Vagina (tissue), 2 donors: ENCODE measurements around the gene CTNNA3. TPM values are rescaled to one million over a fixed set of nuclear protein-coding genes. Genes with fewer than 3 reads are reported as not detected.

Source experiments
- DNase-seq, 2 donors: peaks; one replicate each; pipeline ENCODE4 v3.0.0-alpha.2; 2017; ENCODE audit errors: extremely low spot score in 2 of 2
- H3K27ac ChIP-seq: fragments of 200-600 bp; sonication (generic); one replicate; pipeline ENCODE4 v1.5.1; 2019
- H3K27me3 ChIP-seq: fragments of 200-600 bp; sonication (generic); one replicate; pipeline ENCODE4 v1.5.1; 2019
- H3K36me3 ChIP-seq, 2 donors: fragments of 200-600 bp; sonication (generic); one replicate each; pipeline ENCODE4 v1.5.1; 2017 to 2019
- H3K4me1 ChIP-seq: fragments of 200-600 bp; sonication (generic); one replicate; pipeline ENCODE4 v1.5.1; 2019
- H3K4me3 ChIP-seq, 2 donors: fragments of 200-600 bp; sonication (generic); 1 replicate in 1 of 2; 2 replicates in 1 of 2; pipeline ENCODE4 v1.5.1; 2016 to 2019
- H3K9me3 ChIP-seq: fragments of 200-600 bp; sonication (generic); one replicate; pipeline ENCODE4 v1.5.1; 2019
- POLR2A ChIP-seq, 2 donors: fragments of 450-650 bp; IDR thresholded peaks; one replicate each; pipeline ENCODE4 v1.6.1; 2017; ENCODE audit warnings: antibody characterized with exemption in 2 of 2, mild to moderate bottlenecking in 2 of 2, moderate library complexity in 2 of 2
- POLR2AphosphoS5 ChIP-seq, 2 donors: sonication (generic); formaldehyde crosslinking; IDR thresholded peaks; one replicate each; pipeline ENCODE4 v1.9.0; 2017; ENCODE audit warnings: antibody characterized with exemption in 2 of 2, mild to moderate bottlenecking in 2 of 2, low read depth in 1 of 2; ENCODE audit not compliant: insufficient read depth in 1 of 2
- intact Hi-C: fragments of 100-400 bp; cut with DNase I; formaldehyde crosslinking; loops from one replicate; pipeline ENCODE4 v1.15.1; 2023
- total RNA-seq: library from RNA; depleted of rRNA; stranded (reverse); fragments of >200 nt; gene quantifications from one replicate; pipeline ENCODE4 v1.2.3, GENCODE V29; 2016
- TF ChIP-seq, protein P1 (sequence below), 3 experiments: fragments of 450-650 bp in 2 of 3; fragments of 200-600 bp in 1 of 3; sonication (generic) in 1 of 3; IDR thresholded peaks; one replicate each; pipeline ENCODE4 v1.5.1; 2017 to 2019; ENCODE audit warnings: antibody characterized with exemption in 3 of 3, mild to moderate bottlenecking in 2 of 3, moderate library complexity in 2 of 3

The CTNNA3 gene
- total RNA-seq, 1 donor from 2014 or later = 0.98 TPM

DNA sequence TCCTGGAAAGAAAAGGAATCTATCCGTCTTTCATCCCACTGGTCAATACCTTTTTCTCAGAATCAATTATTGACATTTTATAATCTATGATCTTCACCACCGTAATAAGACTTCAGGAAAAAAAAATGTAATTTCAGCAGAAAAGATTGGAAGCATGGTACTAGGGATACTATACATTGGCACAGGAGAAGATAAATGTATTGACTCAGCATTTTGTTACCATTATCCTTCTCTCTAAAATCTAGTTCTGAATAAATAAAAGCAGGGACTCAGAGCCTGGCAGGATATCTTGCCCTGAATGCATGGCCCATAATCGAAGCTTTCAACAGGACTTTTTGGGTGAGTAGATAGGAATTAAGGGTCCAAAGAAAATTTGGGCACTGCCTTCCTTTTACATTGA, 649.5 kb downstream of the CTNNA3 start:
- TF ChIP-seq, protein P1, sequence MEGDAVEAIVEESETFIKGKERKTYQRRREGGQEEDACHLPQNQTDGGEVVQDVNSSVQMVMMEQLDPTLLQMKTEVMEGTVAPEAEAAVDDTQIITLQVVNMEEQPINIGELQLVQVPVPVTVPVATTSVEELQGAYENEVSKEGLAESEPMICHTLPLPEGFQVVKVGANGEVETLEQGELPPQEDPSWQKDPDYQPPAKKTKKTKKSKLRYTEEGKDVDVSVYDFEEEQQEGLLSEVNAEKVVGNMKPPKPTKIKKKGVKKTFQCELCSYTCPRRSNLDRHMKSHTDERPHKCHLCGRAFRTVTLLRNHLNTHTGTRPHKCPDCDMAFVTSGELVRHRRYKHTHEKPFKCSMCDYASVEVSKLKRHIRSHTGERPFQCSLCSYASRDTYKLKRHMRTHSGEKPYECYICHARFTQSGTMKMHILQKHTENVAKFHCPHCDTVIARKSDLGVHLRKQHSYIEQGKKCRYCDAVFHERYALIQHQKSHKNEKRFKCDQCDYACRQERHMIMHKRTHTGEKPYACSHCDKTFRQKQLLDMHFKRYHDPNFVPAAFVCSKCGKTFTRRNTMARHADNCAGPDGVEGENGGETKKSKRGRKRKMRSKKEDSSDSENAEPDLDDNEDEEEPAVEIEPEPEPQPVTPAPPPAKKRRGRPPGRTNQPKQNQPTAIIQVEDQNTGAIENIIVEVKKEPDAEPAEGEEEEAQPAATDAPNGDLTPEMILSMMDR (IDR thresholded peaks at IDR 0.05) = no peak
- TF ChIP-seq POLR2A (IDR thresholded peaks at IDR 0.05) (no peak), POLR2AphosphoS5 (IDR thresholded peaks at IDR 0.05; ENCODE audit: insufficient read depth in 1 of 2, low read depth in 1 of 2) (no peak)
- H3K4me3 ChIP-seq = no peak overlapping the region

DNA sequence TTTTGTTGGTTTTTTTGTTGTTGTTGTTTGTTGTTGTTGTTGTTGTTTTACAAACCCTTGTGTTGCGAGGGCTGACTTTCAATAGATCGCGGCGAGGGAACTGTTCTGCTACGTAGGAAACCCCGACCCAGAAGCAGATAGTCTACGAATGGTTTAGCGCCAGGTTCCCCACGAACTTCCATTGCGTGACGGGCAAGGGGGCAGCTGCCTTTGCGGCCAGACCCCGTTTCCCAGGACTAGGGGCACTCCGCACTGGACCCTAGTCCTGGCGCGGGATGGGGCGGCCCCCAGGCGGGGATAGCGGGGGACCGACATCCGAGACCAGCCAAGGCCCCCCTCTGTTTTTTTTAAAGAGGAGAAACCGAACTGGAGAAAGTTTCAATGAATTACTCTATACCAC, 650.6 kb downstream of the CTNNA3 start:
- TF ChIP-seq POLR2AphosphoS5 (IDR thresholded peaks at IDR 0.05; ENCODE audit: insufficient read depth in 1 of 2, low read depth in 1 of 2) = no peak
- Histone ChIP-seq H3K27me3 (no peaks in the 10 kb centered on the region), H3K9me3 (no peaks in the 10 kb centered on the region), H3K4me3 (no peak overlapping the region), H3K4me1 (no peaks in the 10 kb centered on the region), H3K36me3 (no peaks in the 10 kb centered on the region), H3K27ac (no peak overlapping the region)
- intact Hi-C loops = no loop called here
- no peak for DNase-seq

More for the DNA sequence above, 649.5 kb downstream of the CTNNA3 start:
- H3K27me3 ChIP-seq = no peaks in the 10 kb centered on the region
- no peak overlapping the region for H3K27ac ChIP-seq
- H3K4me1 ChIP-seq = no peaks in the 10 kb centered on the region
- intact Hi-C loops = no loop called here
- DNase-seq = no peak
- H3K36me3 ChIP-seq = no peaks in the 10 kb centered on the region
- H3K9me3 ChIP-seq = no peaks in the 10 kb centered on the region

DNA sequence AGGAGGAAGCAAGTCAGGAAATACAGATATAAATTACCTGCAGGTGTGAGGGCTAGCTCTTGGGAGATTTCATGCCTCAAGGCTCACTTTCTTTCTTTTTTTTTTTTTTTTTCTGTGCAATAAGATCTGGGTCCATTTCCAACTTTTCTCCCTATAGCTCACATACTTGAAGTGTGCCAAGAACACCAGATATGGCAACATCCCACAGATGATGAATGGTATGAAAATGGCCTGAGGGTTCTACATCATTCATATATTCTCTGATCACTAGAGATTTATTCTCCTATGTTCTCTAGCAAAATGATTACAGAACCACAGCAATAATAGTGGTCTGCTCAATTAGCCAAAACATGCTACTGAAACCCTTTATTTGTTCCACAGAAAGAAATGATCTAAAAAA, 653.0 kb downstream of the CTNNA3 start:
- Histone ChIP-seq H3K4me3 (no peak overlapping the region), H3K27me3 (no peaks in the 10 kb centered on the region), H3K27ac (no peak overlapping the region), H3K9me3 (no peaks in the 10 kb centered on the region), H3K36me3 (no peaks in the 10 kb centered on the region), H3K4me1 (no peaks in the 10 kb centered on the region)
- no peak for DNase-seq
- TF ChIP-seq POLR2AphosphoS5 (IDR thresholded peaks at IDR 0.05; ENCODE audit: insufficient read depth in 1 of 2, low read depth in 1 of 2) = no peak
- TF ChIP-seq, protein P1 (IDR thresholded peaks at IDR 0.05) = no peak
- TF ChIP-seq POLR2A (IDR thresholded peaks at IDR 0.05) = no peak
- intact Hi-C loops = no loop called here

DNA sequence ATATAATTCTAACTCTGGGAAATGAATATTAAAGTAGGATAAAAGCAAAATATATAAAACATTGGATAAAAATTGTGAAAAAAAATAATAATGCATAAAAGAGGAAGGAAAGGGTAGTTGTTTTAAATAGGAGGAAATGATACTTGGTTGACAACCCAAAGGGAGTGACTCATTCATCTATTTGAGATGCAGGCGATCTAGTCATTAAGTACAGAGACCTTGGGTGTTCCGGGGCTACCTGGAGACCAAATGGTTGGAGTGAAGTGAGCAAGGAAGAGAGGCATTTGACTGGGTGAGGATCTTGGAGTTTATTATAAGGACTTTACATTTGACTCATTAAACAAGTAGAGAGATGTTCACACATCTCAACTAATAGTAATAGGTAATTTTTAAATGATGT, 659.2 kb downstream of the CTNNA3 start:
- H3K27me3 ChIP-seq = no peaks in the 10 kb centered on the region
- no peaks in the 10 kb centered on the region for H3K36me3 ChIP-seq
- H3K27ac ChIP-seq = no peak overlapping the region
- no peak overlapping the region for H3K4me3 ChIP-seq
- no peaks in the 10 kb centered on the region for H3K9me3 ChIP-seq
- no peak for DNase-seq
- intact Hi-C loops = no loop called here
- TF ChIP-seq POLR2AphosphoS5 (IDR thresholded peaks at IDR 0.05; ENCODE audit: insufficient read depth in 1 of 2, low read depth in 1 of 2) (no peak), POLR2A (IDR thresholded peaks at IDR 0.05) (no peak)
- TF ChIP-seq, protein P1 (IDR thresholded peaks at IDR 0.05) = no peak
- H3K4me1 ChIP-seq = no peaks in the 10 kb centered on the region

DNA sequence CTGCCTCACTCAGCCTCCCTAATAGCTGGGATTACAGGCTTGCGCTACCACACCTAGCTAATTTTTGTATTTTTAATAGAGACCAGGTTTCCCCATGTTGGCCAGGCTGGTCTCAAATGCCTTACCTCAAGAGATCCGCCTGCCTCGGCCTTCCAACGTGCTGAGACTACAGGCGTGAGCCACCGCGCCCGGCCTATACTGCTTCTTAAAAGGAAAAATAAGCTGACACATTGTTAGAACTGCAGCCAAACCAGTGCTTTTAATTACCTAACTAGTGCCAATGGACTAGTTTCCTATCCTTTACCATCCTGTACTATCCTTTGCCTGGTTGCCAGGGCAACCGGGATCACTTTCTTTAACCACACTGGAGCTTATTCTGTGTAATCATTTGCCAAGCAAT, 662.1 kb downstream of the CTNNA3 start:
- intact Hi-C loops = no loop called here
- H3K27ac ChIP-seq = no peak overlapping the region
- H3K36me3 ChIP-seq = no peaks in the 10 kb centered on the region
- no peaks in the 10 kb centered on the region for H3K27me3 ChIP-seq
- H3K4me3 ChIP-seq = no peak overlapping the region
- DNase-seq = no peak
- H3K9me3 ChIP-seq = no peaks in the 10 kb centered on the region
- H3K4me1 ChIP-seq = no peaks in the 10 kb centered on the region
- TF ChIP-seq POLR2AphosphoS5 (IDR thresholded peaks at IDR 0.05; ENCODE audit: insufficient read depth in 1 of 2, low read depth in 1 of 2) = no peak
- TF ChIP-seq, protein P1 (IDR thresholded peaks at IDR 0.05) = no peak
- TF ChIP-seq POLR2A (IDR thresholded peaks at IDR 0.05) = no peak
